HepG2 (cell line): ENCODE data around the gene TLK1. TPM values are rescaled to one million over a fixed set of nuclear protein-coding genes. Genes with fewer than 3 reads are reported as not detected.

Source experiments
- HDAC2 ChIP-seq: sonication (generic); formaldehyde crosslinking; IDR thresholded peaks from 2 replicates; pipeline ENCODE4 v1.4.0; 2020; ENCODE audit warnings: missing genetic modification reagents
- HOXA5 ChIP-seq: sonication (generic); formaldehyde crosslinking; IDR thresholded peaks from 2 replicates; pipeline ENCODE4 v1.4.0; 2020; ENCODE audit warnings: missing genetic modification reagents
- KDM6A ChIP-seq: IDR thresholded peaks from 2 replicates; pipeline ENCODE4 v1.6.1; 2016; ENCODE audit warnings: low read depth
- MAF1 ChIP-seq: sonication (generic); formaldehyde crosslinking; IDR thresholded peaks from 2 replicates; pipeline ENCODE4 v1.5.0; 2020; ENCODE audit warnings: missing genetic modification reagents, borderline replicate concordance
- NCOR1 ChIP-seq: fragments of 200-600 bp; sonication (generic); IDR thresholded peaks from 2 replicates; pipeline ENCODE4 v1.7.0; 2017; ENCODE audit warnings: antibody characterized with exemption, low read length, borderline replicate concordance
- ONECUT2 ChIP-seq: sonication (generic); formaldehyde crosslinking; IDR thresholded peaks from 2 replicates; pipeline ENCODE4 v1.4.0; 2020; ENCODE audit warnings: missing genetic modification reagents
- POGZ ChIP-seq: sonication (generic); formaldehyde crosslinking; IDR thresholded peaks from 2 replicates; pipeline ENCODE4 v1.4.0; 2020; ENCODE audit warnings: mild to moderate bottlenecking, missing genetic modification reagents
- POLR2A ChIP-seq, 2 experiments: IDR thresholded peaks; 2 replicates each; pipeline ENCODE4 v1.6.1; 2011; ENCODE audit warnings: low read depth in 2 of 2, low read length in 2 of 2, mild to moderate bottlenecking in 1 of 2, moderate library complexity in 1 of 2; ENCODE audit not compliant: insufficient read depth in 1 of 2
- RBFOX2 ChIP-seq: fragments of 200-400 bp; formaldehyde crosslinking; IDR thresholded peaks from 2 replicates; pipeline ENCODE4 v1.6.1; 2017; ENCODE audit warnings: low read depth, mild to moderate bottlenecking, low read length
- SIN3A ChIP-seq: IDR thresholded peaks from 2 replicates; pipeline ENCODE4 v1.6.1; 2011; ENCODE audit warnings: low read depth, mild to moderate bottlenecking, control low read depth, low read length, borderline replicate concordance
- SRSF4 ChIP-seq: fragments of 200-400 bp; formaldehyde crosslinking; IDR thresholded peaks from one replicate; pipeline ENCODE4 v1.6.1; 2018; ENCODE audit warnings: mild to moderate bottlenecking, low read depth, low read length, moderate library complexity; ENCODE audit not compliant: poor library complexity, severe bottlenecking
- TFDP2 ChIP-seq: sonication (generic); formaldehyde crosslinking; IDR thresholded peaks from 2 replicates; pipeline ENCODE4 v1.4.0; 2020; ENCODE audit warnings: missing genetic modification reagents
- THAP11 ChIP-seq: IDR thresholded peaks from 2 replicates; pipeline ENCODE4 v1.6.1; 2016; ENCODE audit warnings: missing biosample characterization, missing genetic modification reagents
- ZFP37 ChIP-seq: sonication (generic); formaldehyde crosslinking; IDR thresholded peaks from 2 replicates; pipeline ENCODE4 v1.4.0; 2020; ENCODE audit warnings: missing genetic modification reagents, borderline replicate concordance
- ZFYVE20 ChIP-seq: sonication (generic); formaldehyde crosslinking; IDR thresholded peaks from 2 replicates; pipeline ENCODE4 v1.8.0; 2023; ENCODE audit warnings: low read depth, mild to moderate bottlenecking, moderate library complexity, missing genetic modification reagents, borderline replicate concordance
- ZNF274 ChIP-seq: sonication (generic); formaldehyde crosslinking; IDR thresholded peaks from 2 replicates; pipeline ENCODE4 v1.5.1; 2020; ENCODE audit warnings: mild to moderate bottlenecking, missing genetic modification reagents
- ZNF280D ChIP-seq: sonication (generic); formaldehyde crosslinking; IDR thresholded peaks from 2 replicates; pipeline ENCODE4 v1.5.1; 2020; ENCODE audit warnings: mild to moderate bottlenecking, missing genetic modification reagents
- ZNF484 ChIP-seq: sonication (generic); formaldehyde crosslinking; IDR thresholded peaks from 2 replicates; pipeline ENCODE4 v1.5.1; 2020; ENCODE audit warnings: mild to moderate bottlenecking, low read depth, missing genetic modification reagents, borderline replicate concordance
- ZNF580 ChIP-seq: IDR thresholded peaks from 2 replicates; pipeline ENCODE4 v1.6.1; 2016; ENCODE audit warnings: low read depth, borderline replicate concordance
- ZNF691 ChIP-seq: sonication (generic); formaldehyde crosslinking; IDR thresholded peaks from 2 replicates; pipeline ENCODE4 v1.4.0; 2020; ENCODE audit warnings: missing genetic modification reagents, low read depth, mild to moderate bottlenecking, borderline replicate concordance
- ZNF775 ChIP-seq: sonication (generic); formaldehyde crosslinking; IDR thresholded peaks from 2 replicates; pipeline ENCODE4 v1.4.0; 2020; ENCODE audit warnings: missing genetic modification reagents, mild to moderate bottlenecking, moderate library complexity, borderline replicate concordance
- ZNF784 ChIP-seq: sonication (generic); formaldehyde crosslinking; IDR thresholded peaks from 2 replicates; pipeline ENCODE4 v1.5.1; 2020; ENCODE audit warnings: missing genetic modification reagents, mild to moderate bottlenecking, borderline replicate concordance
- ZSCAN21 ChIP-seq: sonication (generic); formaldehyde crosslinking; IDR thresholded peaks from 2 replicates; pipeline ENCODE4 v1.8.0; 2022; ENCODE audit warnings: mild to moderate bottlenecking, missing genetic modification reagents, moderate library complexity, borderline replicate concordance
- polyA plus RNA-seq, 8 experiments: library from polyadenylated mRNA; depleted of rRNA in 3 of 8; stranded (reverse) in 7 of 8; unstranded in 1 of 8; fragments of >200 nt; fragmentation: Illumina TruSeq in 4 of 8; extraction: Trizol in 4 of 8; gene quantifications; 2 replicates each; pipeline versions ENCODE4 v1.2.1 to v1.2.3, GENCODE V29; 2011 to 2016; ENCODE audit warnings: low read depth in 4 of 8, missing spikeins in 1 of 8, mixed read lengths in 1 of 8; ENCODE audit not compliant: insufficient read depth in 1 of 8
- total RNA-seq, 5 experiments: library from RNA; depleted of rRNA; stranded (reverse); fragments of >200 nt; fragmentation: Illumina TruSeq; extraction: Trizol; gene quantifications; 2 replicates each; pipeline ENCODE4 v1.2.3, GENCODE V29; 2016; ENCODE audit warnings: low read depth in 1 of 5

The TLK1 gene
- total and polyA plus RNA-seq, 2 of the 13 experiments (the other 11 are each of a cell fraction or from before 2014, with no cell fraction given): 16.8 to 28.7 TPM

GRCh38 chr2:170973492-170974303 lies 187.0 kb downstream of the TLK1 start (continued):
- TF ChIP-seq ZNF280D (peak; percentile 59; the same call in 1 of the 2 replicates), ONECUT2 (0 out of 2 replicates have a peak, but pooled peaks have one; percentile 26), NCOR1 (peak; percentile 70; the same call in 1 of the 2 replicates), RBFOX2 (peak; percentile 94), HDAC2 (CRISPR knock-in tag) (peak; percentile 40), ZFYVE20 (CRISPR knock-in tag) (0 out of 2 replicates have a peak, but pooled peaks have one; percentile 60), ZFP37 (CRISPR knock-in tag) (0 out of 2 replicates have a peak, but pooled peaks have one; percentile 42), MAF1 (peak; percentile 58), POGZ (CRISPR knock-in tag) (peak; percentile 53), ZNF784 (CRISPR knock-in tag) (no peak; the same call in none of the 2 replicates), KDM6A (CRISPR knock-in tag) (0 out of 2 replicates have a peak, but pooled peaks have one; percentile 65), ZNF484 (CRISPR knock-in tag) (no peak), SRSF4 (no peak), SIN3A (peak; percentile 75; the same call in 1 of the 2 replicates), TFDP2 (CRISPR knock-in tag) (peak; percentile 67), THAP11 (CRISPR knock-in tag) (peak; percentile 79), POLR2A (IDR thresholded peaks at IDR 0.05; ENCODE audit: insufficient read depth in 1 of 2, low read depth in 2 of 2, low read length in 2 of 2) (peak; percentile 61), ZNF691 (CRISPR knock-in tag) (0 out of 2 replicates have a peak, but pooled peaks have one; percentile 17), ZNF775 (CRISPR knock-in tag) (no peak), ZNF274 (no peak; the same call in 1 of the 2 replicates), HOXA5 (peak; percentile 63), ZNF580 (CRISPR knock-in tag) (peak; percentile 55), ZSCAN21 (CRISPR knock-in tag) (peak; percentile 93)
